Fibroblast of the conjunctiva (primary cell): ENCODE data around the gene CREBBP.
A peak's percentile ranks its signal among the peaks of the same experiment; 100 is the strongest.
"Not testable (repeated sequence)": the region's sequence is repeated elsewhere in the genome, so short reads cannot be mapped to it uniquely, and the experiment has no call there.

Source experiments
- DNase-seq: peaks from one replicate; pipeline ENCODE4 v3.0.0-alpha.2; 2010; ENCODE audit warnings: low read depth

CREBBP gene

DNA sequence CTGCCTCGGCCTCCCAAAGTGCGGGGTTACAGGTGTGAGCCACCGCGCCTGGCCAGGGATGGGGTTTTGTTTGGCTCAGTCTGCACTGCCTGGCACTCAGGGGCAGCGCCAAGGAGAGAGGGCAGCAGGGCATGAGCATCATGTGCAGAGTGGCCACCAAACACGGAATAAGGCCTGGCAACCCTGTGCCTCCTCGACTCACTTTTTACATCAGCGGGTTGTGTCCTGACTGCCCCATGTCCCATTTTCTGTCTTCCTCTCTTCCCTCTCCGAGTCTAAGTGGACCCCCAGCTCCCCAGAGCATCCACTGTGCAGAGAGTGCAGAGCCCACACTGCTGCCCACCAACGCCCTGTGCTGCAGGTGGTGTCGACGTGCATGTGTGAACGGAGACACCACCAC, 145.0 kb downstream of the CREBBP start:
- no peak for DNase-seq

- DNase-seq = no peak
Measured at GRCh38 chr16:3734758-3735221, 145.7 kb downstream of the CREBBP start.

DNA sequence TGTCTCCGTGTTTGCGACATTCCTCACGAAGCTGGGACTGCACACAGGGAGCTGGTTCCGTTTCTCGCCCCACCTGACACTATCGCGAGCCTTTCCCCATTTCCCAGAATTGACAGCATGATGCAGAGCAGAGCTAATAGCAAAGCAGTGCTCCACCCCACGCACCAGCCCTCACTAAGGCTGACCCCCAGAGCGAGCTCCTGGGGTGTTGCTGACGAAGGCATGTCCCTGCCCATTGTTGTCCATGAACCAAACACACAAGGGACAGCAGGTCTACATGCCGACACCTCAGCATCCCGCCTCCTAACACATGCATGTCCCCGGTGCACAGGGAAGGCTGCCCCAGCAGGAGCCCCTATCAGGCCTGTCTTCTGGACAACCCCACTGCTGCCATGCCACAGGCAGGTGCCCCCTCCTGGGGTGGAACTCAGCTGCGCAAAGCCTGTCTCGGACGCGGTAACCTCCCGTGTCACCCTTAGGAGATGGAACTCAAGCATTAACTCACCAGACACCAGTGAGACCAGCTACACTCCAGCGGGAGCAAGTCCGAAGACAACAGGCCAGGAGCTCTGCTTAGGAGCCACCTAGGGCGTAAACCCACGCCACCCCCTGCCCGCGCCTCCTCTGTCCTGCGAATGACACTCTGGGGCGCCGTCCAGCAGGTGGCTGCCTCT, 146.3 kb downstream of the CREBBP start:
- DNase-seq = no peak

DNA sequence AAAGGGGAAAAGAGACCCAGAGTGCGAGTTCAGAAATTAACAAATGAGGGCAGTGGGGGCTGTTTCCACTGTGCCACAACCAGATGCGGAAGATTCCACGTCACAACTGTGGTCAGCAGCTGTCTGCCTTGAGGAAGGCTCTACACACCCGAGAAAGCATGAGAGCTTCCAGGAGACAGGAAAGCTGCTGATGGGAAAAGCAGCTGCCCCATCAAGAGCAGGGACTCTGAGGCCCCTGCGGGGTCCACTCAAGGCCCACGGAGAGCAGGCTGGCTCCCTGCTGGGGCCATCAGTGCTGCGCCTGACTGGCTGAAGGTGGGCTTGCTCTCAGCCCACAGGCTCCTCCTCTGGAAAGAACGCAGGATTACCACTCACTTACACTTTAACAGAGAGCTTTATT, 148.3 kb downstream of the CREBBP start:
- no peak for DNase-seq

DNA sequence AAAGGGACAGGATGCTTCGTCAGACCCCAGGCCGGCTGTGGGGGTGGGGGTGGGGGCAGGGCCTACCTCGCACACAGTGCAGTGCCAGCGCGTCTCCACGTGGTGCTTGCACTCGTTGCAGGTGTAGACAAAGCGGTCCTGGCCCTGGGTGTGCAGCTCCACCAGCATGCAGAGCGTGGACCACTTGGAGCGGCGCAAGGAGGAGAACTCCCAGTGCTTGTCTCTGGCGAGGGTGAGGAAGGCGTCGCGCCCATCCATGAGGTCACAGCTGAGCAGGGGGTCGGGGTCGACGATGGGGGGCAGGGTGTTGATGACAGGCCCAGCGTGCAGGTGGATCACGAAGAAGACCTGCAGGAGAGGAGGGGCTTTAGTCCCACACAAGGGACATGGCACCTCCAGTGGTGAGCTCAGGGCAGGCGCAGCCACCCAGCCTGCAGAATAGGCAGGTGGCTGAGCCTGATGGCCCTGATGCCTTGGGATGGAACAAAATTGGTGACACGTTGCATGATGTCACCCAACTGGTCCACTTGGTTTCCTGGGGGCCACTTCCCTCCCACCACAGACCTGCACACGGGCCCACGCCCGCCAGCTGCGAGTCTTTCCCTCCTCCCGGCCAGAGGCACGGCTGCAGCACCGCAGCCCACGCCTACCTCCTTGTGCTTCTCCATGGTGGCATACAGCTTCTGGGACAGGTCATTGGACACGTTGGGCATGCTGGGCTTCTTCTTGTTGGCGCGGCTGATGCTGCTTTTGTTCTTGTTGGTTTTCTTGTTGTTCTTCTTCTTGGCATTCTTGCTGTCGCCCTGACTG, 149.2 kb downstream of the CREBBP start:
- DNase-seq = no peak

GRCh38 chr16:3730161-3731125, 150.1 kb downstream of the CREBBP start:
- no peak for DNase-seq

DNA sequence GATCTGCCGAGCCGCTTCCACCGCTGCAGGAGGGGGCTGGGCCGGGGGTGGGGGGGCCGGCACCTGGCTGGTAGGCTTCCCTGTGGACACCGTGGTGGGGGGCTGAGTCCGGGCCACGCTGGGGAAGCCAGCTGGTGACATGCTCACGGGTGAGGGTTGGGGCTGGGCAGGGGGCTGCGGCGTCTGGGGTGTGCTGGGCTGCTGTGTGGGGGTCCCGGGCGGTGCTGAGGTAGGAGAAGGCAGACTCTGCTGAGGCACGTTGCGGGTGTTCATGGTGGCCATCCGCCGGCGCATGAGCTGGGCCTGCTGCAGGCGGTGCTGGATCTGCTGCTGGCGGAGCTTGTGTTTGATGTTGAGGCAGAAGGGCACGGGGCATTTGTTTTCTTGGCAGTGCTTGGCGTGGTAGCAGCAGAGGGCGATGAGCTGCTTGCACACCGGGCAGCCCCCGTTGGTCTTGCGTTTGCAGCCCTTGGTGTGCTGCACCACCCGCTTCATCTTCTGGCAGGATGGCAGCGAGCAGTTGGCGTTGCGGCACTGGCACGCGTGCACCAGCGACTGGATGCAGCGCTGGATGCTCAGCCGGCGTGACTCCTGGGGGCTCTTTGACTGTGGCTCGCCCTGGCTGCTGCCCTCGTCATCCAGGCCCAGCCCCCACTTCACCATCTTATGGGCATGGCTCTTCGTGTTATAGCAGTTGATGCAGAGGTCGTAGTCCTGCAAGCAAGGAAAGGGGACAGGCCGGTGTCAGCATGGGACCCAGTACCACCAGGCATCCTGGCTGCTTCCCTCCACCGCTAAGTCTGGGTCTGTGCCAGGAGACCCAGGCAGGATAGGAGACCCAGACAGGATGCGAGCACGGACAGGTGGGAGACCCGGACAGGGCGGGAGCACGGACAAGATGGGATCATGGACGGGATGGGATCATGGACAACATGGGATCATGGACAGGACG, 151.1 kb downstream of the CREBBP start:
- DNase-seq = no peak

DNA sequence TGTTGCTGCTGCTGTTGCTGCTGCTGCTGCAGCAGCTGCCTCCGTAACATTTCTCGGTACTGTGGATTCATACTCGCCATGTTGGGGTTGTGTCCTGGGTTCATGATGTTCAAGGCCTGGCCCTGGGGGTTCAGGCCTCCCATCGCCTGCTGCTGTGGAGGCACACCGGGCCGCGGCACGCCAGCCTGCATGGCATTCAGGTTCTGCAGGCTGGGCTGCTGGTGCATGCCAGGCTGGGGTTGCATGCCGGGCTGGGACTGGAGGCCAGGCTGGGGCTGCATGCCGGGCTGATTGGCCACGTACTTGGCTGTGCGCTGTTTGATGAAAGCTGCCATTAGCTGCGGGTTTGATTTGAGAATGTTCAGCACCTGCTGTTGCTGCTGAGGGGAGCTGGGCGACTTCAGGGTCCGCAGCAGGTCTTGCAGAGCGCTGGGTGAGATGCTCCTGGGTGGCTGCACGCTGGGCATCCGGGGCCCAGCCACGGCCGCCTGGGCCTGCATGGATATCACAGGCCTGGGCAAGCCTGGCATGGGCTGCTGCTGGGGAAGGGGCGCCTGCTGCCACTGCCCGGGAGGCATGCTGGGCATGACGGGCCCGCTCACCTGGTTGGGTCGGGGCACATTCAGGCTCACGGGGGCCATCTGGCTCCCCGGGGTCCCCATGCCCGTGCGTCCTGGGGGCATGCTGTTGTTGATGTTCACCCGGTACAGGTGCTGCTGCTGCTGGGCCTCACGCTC, 151.9 kb downstream of the CREBBP start:
- DNase-seq = no peak

GRCh38 chr16:3727806-3728381, 152.6 kb downstream of the CREBBP start:
- no peak for DNase-seq

DNA sequence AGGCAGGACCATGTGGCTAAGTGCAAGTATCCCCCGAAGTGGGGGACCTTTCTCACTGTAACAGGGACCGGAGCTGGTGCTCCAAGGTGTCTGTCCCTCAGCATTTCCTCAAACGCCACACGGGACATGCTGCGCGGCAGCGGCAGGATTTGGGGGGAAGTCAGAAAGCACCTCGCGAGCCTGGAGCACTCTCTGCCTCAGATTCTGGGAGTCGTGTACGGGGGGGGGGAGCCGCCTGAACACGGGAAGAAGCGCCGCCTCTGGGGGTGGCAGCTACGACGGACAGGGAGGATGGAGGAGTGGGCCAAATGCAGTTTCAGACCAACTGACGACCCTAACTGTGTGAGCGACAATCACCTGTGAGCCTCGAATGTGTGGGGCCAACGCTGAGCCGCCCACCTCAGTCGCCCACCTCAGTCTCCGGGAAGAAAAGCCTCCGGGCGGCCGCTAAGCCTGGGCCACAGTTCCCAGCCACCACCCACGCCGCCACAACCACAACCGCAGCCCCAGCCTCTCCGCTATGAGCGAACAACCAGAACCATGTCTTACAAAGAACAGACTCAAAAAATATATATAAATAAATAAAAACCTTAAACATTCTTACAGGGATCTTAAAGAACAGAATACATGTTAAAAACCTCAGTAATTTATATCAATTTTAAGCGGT, 154.4 kb downstream of the CREBBP start:
- no peak for DNase-seq

GRCh38 chr16:3725276-3725675, 155.2 kb downstream of the CREBBP start:
- no peak for DNase-seq

- DNase-seq = no peak
Measured at GRCh38 chr16:3722508-3722907, 158.0 kb downstream of the CREBBP start.

DNA sequence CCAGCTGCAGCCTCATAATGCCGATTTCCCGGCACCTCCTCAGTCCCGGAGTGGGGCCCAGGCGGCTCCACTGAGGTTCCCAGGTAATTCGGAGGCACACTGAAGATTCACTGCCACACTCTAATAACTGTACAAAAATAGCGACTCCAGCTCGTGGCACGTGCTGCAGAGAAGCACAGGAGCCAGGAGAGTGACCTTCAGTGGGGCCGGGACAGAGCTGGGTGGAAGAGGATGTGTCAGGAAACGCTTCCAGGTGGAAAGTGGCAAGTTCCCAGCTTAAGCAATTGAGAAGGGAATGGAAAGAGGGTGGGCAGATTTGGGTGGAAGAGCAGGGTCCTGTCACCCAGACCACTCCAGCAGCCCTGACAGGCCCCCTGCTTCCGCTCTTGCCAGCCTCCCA, 160.1 kb downstream of the CREBBP start:
- DNase-seq = no peak

DNA sequence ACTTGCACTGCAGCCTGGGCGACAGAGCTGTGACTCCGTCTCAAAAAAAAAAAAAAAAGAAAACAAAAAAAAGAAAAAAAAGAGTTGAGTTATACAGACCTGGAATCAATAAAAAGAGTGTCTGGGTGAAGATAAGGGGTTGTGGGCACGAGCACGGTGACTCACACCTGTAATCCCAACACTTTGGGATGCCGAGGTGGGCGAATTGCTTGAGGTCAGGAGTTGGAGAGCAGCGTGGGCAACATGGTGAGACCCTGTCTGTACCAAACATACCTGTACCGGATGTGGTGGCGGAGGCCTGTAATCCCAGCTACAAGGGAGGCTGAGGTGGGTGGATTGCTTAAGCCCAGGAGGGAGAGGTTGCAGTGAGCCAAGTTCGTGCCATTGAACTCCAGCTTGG, 161.9 kb downstream of the CREBBP start:
- no peak for DNase-seq

DNA sequence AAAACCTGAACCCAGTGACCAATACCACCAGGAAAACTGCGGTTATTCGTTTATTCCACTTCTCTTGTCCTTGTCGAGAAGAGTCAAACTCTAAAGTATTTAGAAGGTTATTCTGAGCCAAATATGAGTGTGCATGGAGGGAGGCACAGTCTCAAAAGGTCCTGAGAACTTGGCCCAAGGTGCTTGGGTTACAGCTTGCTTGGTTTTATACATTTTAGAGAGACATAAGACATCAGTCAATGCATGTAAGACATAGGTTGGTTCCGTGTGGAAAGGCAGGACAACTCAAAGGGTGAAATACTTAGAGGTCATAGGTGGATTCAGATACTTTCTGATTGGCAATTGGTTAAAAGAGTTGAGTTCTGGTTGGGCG, 162.5 kb downstream of the CREBBP start:
- DNase-seq = no peak

GRCh38 chr16:3717235-3718018, 163.1 kb downstream of the CREBBP start, which contains the start of gene TRAP1:
Gene TRAP1 (minus strand): TSS chr16:3717524. CDS start chr16:3717508, 16 bp downstream.
- DNase-seq = peak; percentile 43

GRCh38 chr16:3716831-3717234, 163.7 kb downstream of the CREBBP start:
- no peak for DNase-seq

- DNase-seq = no peak
Measured at GRCh38 chr16:3715430-3715829, 165.1 kb downstream of the CREBBP start.

DNA sequence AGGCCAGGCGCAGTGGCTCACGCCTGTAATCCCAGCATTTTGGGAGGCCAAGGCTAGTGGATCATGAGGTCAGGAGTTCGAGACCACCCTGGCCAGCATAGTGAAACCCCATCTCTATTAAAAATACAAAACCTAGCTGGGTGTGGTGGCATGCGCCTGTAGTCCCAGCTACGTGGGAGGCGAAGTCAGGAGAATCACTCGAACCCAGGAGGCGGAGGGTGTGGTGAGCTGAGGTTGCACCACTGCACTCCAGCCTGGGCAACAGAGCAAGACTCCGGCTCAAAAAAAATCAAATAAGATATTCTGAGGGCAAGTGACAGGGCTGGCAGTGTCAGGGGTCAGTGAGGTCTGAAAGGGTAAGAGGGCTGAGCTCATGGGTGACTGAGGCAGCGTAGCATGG, 166.1 kb downstream of the CREBBP start:
- not testable (repeated sequence) for DNase-seq
